Trophoblast cell (in vitro differentiated cells and primary cell): Measurements from ENCODE around the gene TMEM132E.

Experiments
- DNase-seq, 2 donors: peaks; one replicate each; pipeline ENCODE4 v3.0.0-alpha.2; 2016
- H2AFZ ChIP-seq: 2 replicates; pipeline ENCODE4 v1.6.1; 2013; ENCODE audit warnings: low read length, moderate library complexity, mild to moderate bottlenecking; ENCODE audit not compliant: insufficient read depth, poor library complexity
- H2AK5ac ChIP-seq: 2 replicates; pipeline ENCODE4 v1.6.1; 2013; ENCODE audit warnings: mild to moderate bottlenecking, low read length
- H2BK120ac ChIP-seq: 2 replicates; pipeline ENCODE4 v1.6.1; 2013; ENCODE audit warnings: low read length, mild to moderate bottlenecking, moderate library complexity; ENCODE audit not compliant: insufficient read depth, poor library complexity
- H2BK12ac ChIP-seq: 2 replicates; pipeline ENCODE4 v1.6.1; 2013; ENCODE audit warnings: mild to moderate bottlenecking, low read length, moderate library complexity
- H2BK5ac ChIP-seq: 2 replicates; pipeline ENCODE4 v1.6.1; 2013; ENCODE audit warnings: low read length, low read depth, moderate library complexity, mild to moderate bottlenecking; ENCODE audit not compliant: poor library complexity
- H3K14ac ChIP-seq: 2 replicates; pipeline ENCODE4 v1.6.1; 2013; ENCODE audit warnings: mild to moderate bottlenecking, low read length
- H3K18ac ChIP-seq: 2 replicates; pipeline ENCODE4 v1.6.1; 2013; ENCODE audit warnings: mild to moderate bottlenecking, low read length
- H3K23ac ChIP-seq: 2 replicates; pipeline ENCODE4 v1.6.1; 2013; ENCODE audit warnings: low read length
- H3K27ac ChIP-seq: 2 replicates; pipeline ENCODE4 v1.5.1; 2013; ENCODE audit warnings: low read depth, mild to moderate bottlenecking, inconsistent platforms, low read length, moderate library complexity
- H3K27me3 ChIP-seq: 2 replicates; pipeline ENCODE4 v1.6.1; 2013; ENCODE audit warnings: inconsistent platforms, mild to moderate bottlenecking, low read length, moderate library complexity; ENCODE audit not compliant: insufficient read depth
- H3K36me3 ChIP-seq, 2 experiments: 1 replicate in 1 of 2; 2 replicates in 1 of 2; pipeline ENCODE4 v1.6.1; 2013; ENCODE audit warnings: low read length in 2 of 2, mild to moderate bottlenecking in 2 of 2, moderate library complexity in 1 of 2; ENCODE audit not compliant: insufficient read depth in 2 of 2, control insufficient read depth in 1 of 2
- H3K4ac ChIP-seq: 2 replicates; pipeline ENCODE4 v1.6.1; 2013; ENCODE audit warnings: low read depth, mild to moderate bottlenecking, low read length, moderate library complexity
- H3K4me1 ChIP-seq, 2 experiments: 1 replicate in 1 of 2; 2 replicates in 1 of 2; pipeline ENCODE4 v1.6.1; 2013; ENCODE audit warnings: low read length in 2 of 2, mild to moderate bottlenecking in 2 of 2, moderate library complexity in 1 of 2; ENCODE audit not compliant: insufficient read depth in 2 of 2, control insufficient read depth in 1 of 2
- H3K4me2 ChIP-seq: 2 replicates; pipeline ENCODE4 v1.6.1; 2013; ENCODE audit warnings: inconsistent platforms, mild to moderate bottlenecking, low read length, moderate library complexity
- H3K4me3 ChIP-seq: 2 replicates; pipeline ENCODE4 v1.5.1; 2013; ENCODE audit warnings: mild to moderate bottlenecking, low read depth, low read length, inconsistent platforms
- H3K79me1 ChIP-seq: one replicate; pipeline ENCODE4 v1.6.1; 2013; ENCODE audit warnings: low read length
- H3K79me2 ChIP-seq: 2 replicates; pipeline ENCODE4 v1.6.1; 2013; ENCODE audit warnings: low read length, mild to moderate bottlenecking; ENCODE audit not compliant: control insufficient read depth, insufficient read depth, poor library complexity
- H3K9ac ChIP-seq: 2 replicates; pipeline ENCODE4 v1.6.1; 2013; ENCODE audit warnings: mild to moderate bottlenecking, low read length
- H3K9me3 ChIP-seq: 2 replicates; pipeline ENCODE4 v1.6.1; 2013; ENCODE audit warnings: low read depth, mild to moderate bottlenecking, control low read depth, inconsistent platforms, low read length; ENCODE audit not compliant: insufficient read depth
- H4K12ac ChIP-seq: 2 replicates; pipeline ENCODE4 v1.6.1; 2013; ENCODE audit warnings: low read depth, mild to moderate bottlenecking, low read length, moderate library complexity
- H4K8ac ChIP-seq: 2 replicates; pipeline ENCODE4 v1.6.1; 2013; ENCODE audit warnings: low read depth, mild to moderate bottlenecking, low read length, moderate library complexity
- H4K91ac ChIP-seq: one replicate; pipeline ENCODE4 v1.6.1; 2013; ENCODE audit warnings: low read depth, mild to moderate bottlenecking, low read length, moderate library complexity
- WGBS: extraction: QIAGEN DNeasy Blood & Tissue Kit; methylation state at CpG from one replicate; pipeline ENCODE4 v1.1.7; 2013; ENCODE audit warnings: missing lambda C conversion rate; ENCODE audit not compliant: insufficient read length, insufficient coverage; ENCODE audit errors: extremely low coverage; 5-methylcytosine and 5-hydroxymethylcytosine counted together

Gene TMEM132E

DNA sequence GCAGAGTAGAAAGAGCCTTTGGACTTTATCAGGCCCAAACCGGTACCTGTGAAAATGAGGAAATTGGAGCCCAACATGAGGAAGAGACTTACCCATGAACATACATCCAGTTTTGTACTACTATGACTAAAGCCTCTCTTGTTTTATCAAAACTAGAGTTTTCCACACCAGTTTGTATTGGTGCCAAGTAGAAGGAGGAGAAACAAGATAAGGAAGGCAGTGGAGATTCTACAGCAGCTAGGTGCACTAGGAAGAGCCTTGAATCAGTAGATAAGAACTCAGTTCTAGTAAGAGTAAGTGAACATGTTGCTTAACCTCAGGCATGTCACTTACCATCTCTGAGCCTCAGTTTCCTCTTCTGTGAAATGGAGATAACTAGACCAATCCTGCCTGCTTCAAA lies 13.7 kb upstream of the TMEM132E start:
- WGBS, result no CpG with 5 or more reads among the region's 1 CpG
- Histone ChIP-seq H3K27ac (no peak overlapping the region), H2AK5ac (no peak overlapping the region), H2AFZ (no peak overlapping the region), H4K91ac (no peak overlapping the region), H4K12ac (no peak overlapping the region), H3K79me2 (no peaks in the 10 kb centered on the region), H3K23ac (no peak overlapping the region), H2BK5ac (no peak overlapping the region), H3K27me3 (no peaks in the 10 kb centered on the region), H3K9ac (no peak overlapping the region), H3K4me2 (no peak overlapping the region), H2BK120ac (no peak overlapping the region), H3K4me1 (peaks cover 0 to 1% of the 10 kb centered on the region in 2 experiments), H3K36me3 (no peaks in the 10 kb centered on the region), H2BK12ac (no peak overlapping the region), H3K4me3 (no peak overlapping the region), H3K4ac (no peak overlapping the region), H3K18ac (no peak overlapping the region), H3K79me1 (no peaks in the 10 kb centered on the region), H3K9me3 (no peaks in the 10 kb centered on the region), H4K8ac (no peak overlapping the region), H3K14ac (no peak overlapping the region)
- no peak for DNase-seq

DNA sequence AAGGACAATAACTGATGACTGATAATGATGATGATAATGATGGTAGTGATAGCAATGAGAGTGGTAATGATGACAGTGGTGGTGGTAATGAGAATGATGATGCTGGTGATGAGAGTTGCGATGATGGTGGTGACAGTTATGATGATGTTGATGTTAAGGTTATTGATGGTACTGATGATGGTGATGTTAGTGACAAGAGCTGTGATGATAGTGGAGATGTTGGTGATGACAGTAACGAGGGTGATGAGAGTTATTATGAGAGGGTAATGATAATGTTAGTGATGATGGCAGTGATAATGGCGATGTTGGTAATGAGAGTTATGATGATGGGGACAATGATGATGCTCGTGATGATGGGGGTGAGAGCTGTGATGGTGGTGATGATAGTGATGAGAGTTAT lies 13.2 kb upstream of the TMEM132E start:
- no peak for DNase-seq
- H3K4me2 ChIP-seq, result no peak overlapping the region
- no peak overlapping the region for H3K27ac ChIP-seq
- no peaks in the 10 kb centered on the region for H3K9me3 ChIP-seq
- H2BK12ac ChIP-seq, result no peak overlapping the region
- no peaks in the 10 kb centered on the region for H3K27me3 ChIP-seq
- WGBS, result 100% methylated on average over 1 of the region's 4 CpGs
- no peak overlapping the region for H2BK5ac ChIP-seq
- H4K12ac ChIP-seq, result no peak overlapping the region
- H2AK5ac ChIP-seq, result no peak overlapping the region
- H3K4me1 ChIP-seq, result peaks cover 0 to 1% of the 10 kb centered on the region in 2 experiments
- H4K8ac ChIP-seq, result no peak overlapping the region
- H3K4ac ChIP-seq, result no peak overlapping the region
- no peak overlapping the region for H3K23ac ChIP-seq
- no peak overlapping the region for H3K14ac ChIP-seq
- no peak overlapping the region for H3K18ac ChIP-seq
- H3K9ac ChIP-seq, result no peak overlapping the region
- no peak overlapping the region for H2AFZ ChIP-seq
- no peak overlapping the region for H2BK120ac ChIP-seq
- no peak overlapping the region for H4K91ac ChIP-seq
- no peak overlapping the region for H3K4me3 ChIP-seq
- H3K79me1 ChIP-seq, result no peaks in the 10 kb centered on the region
- no peaks in the 10 kb centered on the region for H3K36me3 ChIP-seq
- H3K79me2 ChIP-seq, result no peaks in the 10 kb centered on the region

- Histone ChIP-seq H2AFZ (no peak overlapping the region), H3K4me3 (no peak overlapping the region), H2BK120ac (no peak overlapping the region), H3K27ac (no peak overlapping the region), H2BK5ac (no peak overlapping the region), H3K14ac (no peak overlapping the region), H3K18ac (no peak overlapping the region), H4K91ac (no peak overlapping the region), H3K79me2 (no peaks in the 10 kb centered on the region), H3K4me2 (no peak overlapping the region), H3K23ac (no peak overlapping the region), H3K36me3 (no peaks in the 10 kb centered on the region), H2BK12ac (no peak overlapping the region), H3K9me3 (no peaks in the 10 kb centered on the region), H4K8ac (no peak overlapping the region), H2AK5ac (no peak overlapping the region), H3K4ac (no peak overlapping the region), H3K4me1 (peaks cover 0 to 1% of the 10 kb centered on the region in 2 experiments), H3K79me1 (no peaks in the 10 kb centered on the region), H3K9ac (no peak overlapping the region), H4K12ac (no peak overlapping the region), H3K27me3 (no peaks in the 10 kb centered on the region)
- WGBS, result no CpG with 5 or more reads among the region's 2 CpGs
- no peak for DNase-seq
These were observed 12.5 kb upstream of the TMEM132E start for GRCh38 chr17:34566873-34567272.

- Histone ChIP-seq H2BK12ac (no peak overlapping the region), H3K36me3 (no peaks in the 10 kb centered on the region), H2BK5ac (no peak overlapping the region), H2AFZ (no peak overlapping the region), H4K91ac (no peak overlapping the region), H4K8ac (no peak overlapping the region), H2AK5ac (no peak overlapping the region), H3K4me2 (no peak overlapping the region), H4K12ac (no peak overlapping the region), H3K79me1 (no peaks in the 10 kb centered on the region), H2BK120ac (no peak overlapping the region), H3K4ac (no peak overlapping the region), H3K14ac (no peak overlapping the region), H3K18ac (no peak overlapping the region), H3K23ac (no peak overlapping the region), H3K27me3 (no peaks in the 10 kb centered on the region), H3K9ac (no peak overlapping the region), H3K4me1 (peaks cover 0 to 1% of the 10 kb centered on the region in 2 experiments), H3K9me3 (no peaks in the 10 kb centered on the region), H3K4me3 (no peak overlapping the region), H3K79me2 (no peaks in the 10 kb centered on the region), H3K27ac (no peak overlapping the region)
- no peak for DNase-seq
- no CpG with 5 or more reads among the region's 11 CpGs for WGBS
These were observed 11.5 kb upstream of the TMEM132E start for GRCh38 chr17:34567691-34568465.
